ENCODE measurements around the gene DUOX2.
A peak's percentile ranks its signal among the peaks of the same experiment; 100 is the strongest.

Gene DUOX2

DNA sequence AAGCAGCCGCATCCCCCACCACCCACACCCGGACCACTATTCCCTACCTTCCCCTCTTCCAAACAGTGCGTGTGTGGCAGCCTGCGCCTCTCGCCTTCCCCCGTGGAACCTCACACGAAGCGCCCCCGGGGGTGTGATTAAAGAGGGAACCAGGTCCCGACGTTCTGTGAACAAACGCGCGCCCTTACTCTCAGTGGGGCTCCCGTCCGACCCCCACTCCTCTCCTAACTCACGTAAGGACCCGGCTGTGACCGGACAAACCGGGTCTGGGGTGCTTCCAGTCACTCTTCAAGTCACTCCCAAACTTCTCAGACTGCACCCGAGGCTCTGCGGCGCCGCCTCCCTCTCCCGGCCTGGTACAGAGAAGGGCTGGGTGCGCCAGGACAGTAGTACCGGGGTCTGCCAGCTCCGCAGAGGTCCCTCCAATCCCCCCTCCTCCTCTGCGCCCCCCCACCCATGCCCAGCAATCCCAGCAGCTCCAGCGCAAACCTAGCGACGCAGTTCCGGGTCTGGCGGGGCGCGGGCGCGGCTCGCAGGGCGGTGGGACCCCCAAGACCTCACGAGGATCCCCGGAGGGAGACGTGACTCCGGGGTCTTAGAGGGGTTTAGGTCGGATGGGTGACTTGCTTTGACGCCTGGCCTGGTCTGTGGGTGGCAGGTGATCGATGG lies 15.1 kb upstream of the DUOX2 start:
- no peak for DNase-seq (ENCODE audit: low read depth in 2 of 2)
- no peak overlapping the region for H3K4me3 ChIP-seq (replicated peaks in 1 of 2; ENCODE audit: low read depth in 2 of 2, low read length in 2 of 2)
- TF ChIP-seq, protein P1, sequence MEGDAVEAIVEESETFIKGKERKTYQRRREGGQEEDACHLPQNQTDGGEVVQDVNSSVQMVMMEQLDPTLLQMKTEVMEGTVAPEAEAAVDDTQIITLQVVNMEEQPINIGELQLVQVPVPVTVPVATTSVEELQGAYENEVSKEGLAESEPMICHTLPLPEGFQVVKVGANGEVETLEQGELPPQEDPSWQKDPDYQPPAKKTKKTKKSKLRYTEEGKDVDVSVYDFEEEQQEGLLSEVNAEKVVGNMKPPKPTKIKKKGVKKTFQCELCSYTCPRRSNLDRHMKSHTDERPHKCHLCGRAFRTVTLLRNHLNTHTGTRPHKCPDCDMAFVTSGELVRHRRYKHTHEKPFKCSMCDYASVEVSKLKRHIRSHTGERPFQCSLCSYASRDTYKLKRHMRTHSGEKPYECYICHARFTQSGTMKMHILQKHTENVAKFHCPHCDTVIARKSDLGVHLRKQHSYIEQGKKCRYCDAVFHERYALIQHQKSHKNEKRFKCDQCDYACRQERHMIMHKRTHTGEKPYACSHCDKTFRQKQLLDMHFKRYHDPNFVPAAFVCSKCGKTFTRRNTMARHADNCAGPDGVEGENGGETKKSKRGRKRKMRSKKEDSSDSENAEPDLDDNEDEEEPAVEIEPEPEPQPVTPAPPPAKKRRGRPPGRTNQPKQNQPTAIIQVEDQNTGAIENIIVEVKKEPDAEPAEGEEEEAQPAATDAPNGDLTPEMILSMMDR (IDR thresholded peaks at IDR 0.05; ENCODE audit: low read depth, low read length), result no peak

DNA sequence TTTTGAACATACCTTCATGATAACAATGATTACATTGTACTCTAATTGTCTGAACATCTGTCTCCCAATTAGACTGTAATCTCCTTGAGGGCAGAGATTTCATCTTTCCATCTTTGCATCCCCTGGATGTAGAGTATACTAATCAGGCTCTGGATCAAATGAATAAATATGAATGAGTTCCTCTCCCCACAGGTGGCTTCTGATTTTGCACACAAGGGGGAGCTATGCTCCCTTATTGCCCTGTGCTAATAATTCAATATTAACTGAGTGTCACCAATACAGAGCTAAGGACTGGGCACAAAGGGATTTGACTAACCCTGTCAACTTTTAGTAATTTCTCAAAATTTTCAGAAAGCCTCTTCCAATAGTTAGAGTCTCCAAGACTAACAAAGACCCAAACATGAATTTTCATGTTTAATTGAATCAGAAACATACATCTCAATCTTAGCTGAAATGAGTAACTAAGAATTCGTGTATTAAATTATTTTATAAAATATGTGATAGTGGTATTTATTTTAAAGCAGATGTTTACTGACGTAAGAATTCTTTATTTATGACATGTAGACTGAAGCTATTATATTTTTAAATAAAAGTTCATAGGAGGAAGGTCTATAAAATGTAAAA lies 12.7 kb upstream of the DUOX2 start:
- no peak overlapping the region for H3K4me3 ChIP-seq (replicated peaks in 1 of 2; ENCODE audit: low read depth in 2 of 2, low read length in 2 of 2)
- DNase-seq (ENCODE audit: low read depth in 2 of 2), result peak; percentile 34 to 57
- TF ChIP-seq, protein P1 (IDR thresholded peaks at IDR 0.05; ENCODE audit: low read depth, low read length), result peak; percentile 75

DNA sequence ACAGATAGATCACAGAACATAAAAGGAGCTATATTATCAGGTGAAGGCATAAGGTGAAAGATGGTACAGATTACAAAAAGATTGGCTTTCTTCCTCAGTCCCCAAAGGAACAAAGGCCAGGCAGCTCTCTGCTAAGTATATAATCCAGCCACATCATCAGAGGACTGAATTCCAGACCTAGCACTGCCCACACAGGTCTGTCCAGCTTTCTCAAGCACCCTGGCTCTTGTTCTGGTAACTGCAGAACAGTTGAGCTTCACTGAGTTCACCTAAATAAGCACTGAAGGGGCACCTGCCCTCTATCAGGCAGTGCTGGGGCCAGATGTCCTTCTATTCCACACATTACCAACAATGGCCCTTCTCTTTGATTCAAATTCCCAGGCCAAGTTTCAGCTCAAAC lies 9.4 kb upstream of the DUOX2 start:
- TF ChIP-seq, protein P1 (IDR thresholded peaks at IDR 0.05; ENCODE audit: low read depth, low read length), result no peak
- DNase-seq (ENCODE audit: low read depth in 2 of 2), result no peak
- no peak overlapping the region for H3K4me3 ChIP-seq (replicated peaks in 1 of 2; ENCODE audit: low read depth in 2 of 2, low read length in 2 of 2)

DNA sequence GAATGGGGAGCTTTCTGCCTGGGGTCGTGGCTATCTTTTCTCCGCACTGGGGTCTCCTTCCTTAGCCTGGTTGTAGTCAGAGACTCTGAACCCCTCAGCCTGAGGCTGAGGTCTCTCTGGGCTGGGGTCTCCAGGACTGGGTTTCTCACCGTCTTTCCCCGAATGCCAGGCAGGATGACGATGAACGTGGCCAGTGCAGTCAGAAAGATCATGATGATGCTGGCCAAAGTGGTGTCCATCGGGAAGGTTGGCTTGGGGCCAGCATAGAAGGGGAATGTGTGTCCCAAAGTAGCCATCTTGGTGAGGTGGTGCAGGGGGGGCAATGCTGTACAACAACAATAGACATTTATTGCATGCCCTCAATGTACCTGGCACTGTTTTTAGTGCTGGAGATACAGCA lies 8.7 kb upstream of the DUOX2 start:
- TF ChIP-seq, protein P1 (IDR thresholded peaks at IDR 0.05; ENCODE audit: low read depth, low read length), result no peak
- no peak for DNase-seq (ENCODE audit: low read depth in 2 of 2)
- no peak overlapping the region for H3K4me3 ChIP-seq (replicated peaks in 1 of 2; ENCODE audit: low read depth in 2 of 2, low read length in 2 of 2)

DNA sequence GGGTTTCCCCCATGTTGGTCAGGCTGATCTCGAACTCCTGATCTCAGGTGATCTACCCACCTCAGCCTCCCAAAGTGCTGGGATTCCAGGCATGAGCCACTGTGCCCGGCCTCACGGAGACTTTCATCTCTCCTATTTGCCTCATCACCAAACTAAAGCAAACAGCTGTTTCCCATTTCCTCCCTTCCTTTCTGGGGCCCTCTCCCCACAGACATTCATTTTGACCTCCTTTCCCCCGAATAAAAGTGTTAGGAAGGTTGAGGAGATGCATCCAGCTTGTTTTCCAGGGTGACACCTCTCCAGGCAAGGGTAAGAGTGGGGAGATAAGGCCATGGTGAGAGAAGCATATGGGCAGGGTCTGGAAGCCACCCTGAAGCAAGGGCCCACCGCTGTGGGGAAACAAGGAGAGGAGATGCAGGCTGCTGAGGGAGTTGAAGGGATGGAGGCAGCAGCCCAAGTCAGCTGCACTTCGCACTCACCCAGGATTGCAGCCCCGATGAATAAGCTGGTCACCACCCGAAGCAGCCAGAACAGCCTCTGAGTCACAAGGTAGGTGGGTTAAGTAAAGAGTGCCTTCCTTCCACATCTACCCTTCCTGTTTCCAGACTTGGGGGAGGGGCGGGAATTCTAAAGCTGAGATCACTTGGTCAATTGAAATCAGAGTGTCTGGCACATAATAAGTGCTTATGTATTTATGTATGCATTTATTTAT lies 7.9 kb upstream of the DUOX2 start:
- peak; percentile 70 to 90 for DNase-seq (ENCODE audit: low read depth in 2 of 2)
- TF ChIP-seq, protein P1 (IDR thresholded peaks at IDR 0.05; ENCODE audit: low read depth, low read length), result no peak

DNA sequence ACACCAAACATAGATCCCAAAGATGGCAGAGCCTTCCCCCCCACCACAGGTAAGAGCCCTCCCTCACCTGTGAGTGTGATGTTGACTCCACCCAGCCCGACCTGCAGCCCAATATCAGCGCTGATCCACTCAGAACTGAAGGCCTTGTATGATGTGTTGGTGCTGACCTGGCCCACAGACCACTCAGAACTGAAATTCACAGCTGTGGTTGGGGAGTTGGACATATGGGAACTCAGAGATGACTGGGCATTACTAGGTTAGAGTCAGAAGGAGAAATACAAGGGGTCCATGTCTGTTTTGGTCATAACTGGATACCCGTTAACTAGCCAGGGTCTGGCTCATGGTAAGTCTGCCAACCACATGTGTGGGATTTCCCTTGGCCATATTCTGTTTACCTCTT lies 7.0 kb upstream of the DUOX2 start:
- TF ChIP-seq, protein P1 (IDR thresholded peaks at IDR 0.05; ENCODE audit: low read depth, low read length), result no peak
- no peak overlapping the region for H3K4me3 ChIP-seq (replicated peaks in 1 of 2; ENCODE audit: low read depth in 2 of 2, low read length in 2 of 2)
- DNase-seq (ENCODE audit: low read depth in 2 of 2), result no peak

More for the DNA sequence above, 7.9 kb upstream of the DUOX2 start:
- H3K4me3 ChIP-seq (replicated peaks in 1 of 2; ENCODE audit: low read depth in 2 of 2, low read length in 2 of 2), result no peak overlapping the region

All from cardiac fibroblast (primary cell).